T47D (cell line): ENCODE data around the gene RNF44.

Experiments
- DNase-seq, 2 experiments: peaks; one replicate each; pipeline versions ENCODE4 v3.0.0 to v3.0.0-alpha.2; 2011 to 2012; ENCODE audit warnings: low read depth in 1 of 2, low spot score in 1 of 2
- JUND ChIP-seq: IDR thresholded peaks from 2 replicates; pipeline ENCODE4 v1.6.1; 2012; ENCODE audit warnings: low read depth
- in situ Hi-C: cut with HindIII; loops from 2 replicates; pipeline ENCODE4 v1.10.0; 2016; ENCODE audit warnings: low sequenced_read_pairs, low pct_unique_long_range_greater_than_20kb

The RNF44 gene

DNA sequence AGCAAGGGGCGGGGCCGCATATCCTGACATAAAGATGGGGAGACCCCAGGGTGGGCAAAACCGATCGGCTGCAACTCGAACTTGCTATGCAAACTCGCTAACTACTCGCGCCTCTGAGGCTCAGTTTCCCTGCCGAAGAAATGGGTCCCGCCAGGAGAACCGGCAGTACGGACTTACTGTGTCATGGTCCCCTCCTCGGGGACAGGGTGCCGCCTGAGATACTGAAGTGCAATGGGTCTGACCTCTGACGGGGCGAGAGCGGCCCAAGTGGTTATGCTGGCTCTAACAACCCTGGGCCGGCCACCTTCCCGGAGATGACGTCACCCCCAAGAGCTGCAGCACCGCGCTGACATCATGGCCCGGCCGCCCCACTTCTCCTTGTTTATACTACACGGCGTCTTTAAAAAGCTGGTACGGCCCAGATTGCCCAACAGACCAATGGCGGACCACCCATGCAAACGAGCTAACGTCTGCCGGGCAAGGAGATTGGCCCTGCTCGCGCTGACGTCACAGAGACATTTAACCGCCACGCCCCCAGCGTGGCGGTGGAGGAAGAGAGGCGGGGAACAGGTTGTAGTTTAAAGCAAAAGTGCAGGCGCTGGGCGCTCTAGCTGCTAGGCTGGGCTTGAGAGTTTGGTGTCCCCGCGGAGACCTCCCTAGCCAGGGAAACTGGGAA lies 490 bp upstream of the RNF44 start:
- peak; percentile 91 to 99 for DNase-seq
- TF ChIP-seq JUND, result no peak; the same call in 1 of the 2 replicates
- in situ Hi-C loops, result no loop called here

DNA sequence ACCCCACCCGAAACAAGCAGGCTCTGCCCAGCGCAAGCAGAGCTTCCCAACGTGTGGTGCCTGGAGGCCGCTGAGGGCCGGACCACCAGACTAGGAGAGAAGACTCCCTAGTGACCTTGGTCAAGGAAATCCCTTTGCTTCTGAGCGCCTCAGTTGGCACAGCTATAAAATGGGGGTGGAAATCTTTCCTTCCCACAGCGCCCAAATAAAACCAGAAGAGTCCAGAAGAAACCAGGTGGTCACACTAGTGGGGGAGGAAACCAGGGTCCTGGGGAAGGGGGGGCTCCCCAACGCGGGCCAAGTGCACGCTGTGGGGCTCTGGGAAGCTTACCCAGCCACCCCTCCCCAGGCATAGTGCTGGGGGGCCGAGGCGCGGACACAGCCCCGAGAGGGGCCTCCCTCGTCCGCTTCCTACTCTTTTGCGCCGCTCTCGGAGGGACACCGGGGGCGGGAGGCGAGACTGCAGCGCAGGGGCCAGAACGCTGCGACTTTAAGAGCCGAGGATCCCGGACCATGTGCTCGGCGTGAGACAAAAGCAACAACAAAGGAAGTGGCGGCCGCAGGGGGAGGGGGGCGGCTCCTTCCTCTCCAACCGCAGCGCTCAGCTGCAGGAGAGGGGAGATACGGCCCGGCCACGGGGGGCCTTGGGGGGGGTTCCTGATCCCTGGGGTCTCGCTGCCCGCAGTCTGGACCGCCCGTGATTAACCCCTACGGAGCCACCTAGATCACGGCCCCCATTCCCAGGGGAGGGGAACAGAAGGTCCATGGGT lies 885 bp downstream of the RNF44 start:
- in situ Hi-C loops, result no loop called here
- no peak for TF ChIP-seq JUND
- DNase-seq, result peak in 1 of 2 experiments; percentile 79

DNA sequence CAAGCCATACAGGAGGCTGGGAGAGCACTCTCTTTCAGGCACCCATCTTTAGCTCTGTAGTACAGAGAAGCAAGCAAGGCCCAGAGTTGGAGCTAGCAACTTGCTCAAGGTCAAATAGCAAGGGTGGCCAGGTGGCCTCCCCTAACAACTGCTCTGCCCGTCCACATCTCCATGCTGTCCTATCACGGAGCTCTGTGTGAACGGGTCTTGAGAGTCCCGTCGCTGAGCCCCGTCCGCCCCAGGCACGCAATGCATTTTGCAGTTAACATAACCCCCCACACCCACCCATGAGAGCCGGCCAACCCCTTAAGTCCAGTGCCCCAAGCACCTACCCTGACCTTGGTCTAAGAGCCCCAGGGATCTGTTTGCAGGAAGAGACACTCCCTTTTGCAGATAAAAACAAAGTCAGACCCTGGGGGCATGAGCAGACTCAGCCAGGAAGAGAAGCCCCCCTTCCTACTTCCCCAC lies 1.5 kb downstream of the RNF44 start:
- TF ChIP-seq JUND, result no peak
- in situ Hi-C loops, result no loop called here
- DNase-seq, result no peak

DNA sequence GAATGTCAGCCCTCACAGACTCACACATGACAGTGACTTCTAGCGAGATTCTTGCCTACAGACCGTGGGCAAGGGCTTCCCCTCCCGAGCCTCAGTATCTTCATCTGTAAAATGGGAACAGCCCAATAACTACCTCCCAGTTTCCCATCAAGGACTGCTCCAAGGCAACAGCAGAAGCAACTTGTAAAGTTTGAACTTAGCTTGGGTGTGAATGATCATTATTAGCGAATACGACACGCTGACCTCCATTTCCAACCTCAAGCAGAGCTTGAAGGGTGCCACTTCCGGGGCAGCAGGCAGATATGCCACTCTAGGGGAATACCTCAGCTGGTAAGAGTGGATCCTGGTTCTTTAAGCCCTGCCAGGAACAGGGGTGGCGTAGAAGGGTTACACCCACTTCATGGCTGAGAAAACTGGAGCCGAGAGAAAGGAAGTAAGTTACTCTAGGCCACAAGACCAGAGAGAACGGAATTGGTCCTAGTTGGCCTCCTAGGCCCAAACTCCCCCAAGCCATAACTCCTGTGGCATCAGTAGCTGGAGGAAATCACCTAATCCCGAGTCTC lies 2.0 kb downstream of the RNF44 start:
- no peak for TF ChIP-seq JUND
- in situ Hi-C loops, result no loop called here
- no peak for DNase-seq

DNA sequence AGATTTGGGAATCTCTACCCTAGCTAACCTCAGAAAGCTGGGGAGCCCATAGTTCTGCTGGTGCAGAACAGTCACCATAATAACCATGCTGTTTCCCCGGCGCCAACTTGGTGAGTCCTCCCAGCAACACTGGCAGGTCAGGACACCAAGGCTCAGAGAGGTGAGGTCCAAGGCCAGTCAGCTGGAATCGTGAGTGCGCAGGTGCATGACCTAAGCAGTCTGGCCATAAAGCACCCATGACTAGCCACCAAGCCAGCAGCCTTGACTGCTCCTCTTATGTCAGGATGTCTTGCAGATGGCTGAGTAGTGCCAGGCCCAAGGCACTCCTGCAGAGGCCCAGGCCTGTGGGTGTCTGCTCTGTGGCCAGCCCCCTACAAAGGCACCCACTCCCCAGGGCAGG lies 2.6 kb downstream of the RNF44 start:
- TF ChIP-seq JUND, result no peak
- DNase-seq, result no peak
- in situ Hi-C loops, result no loop called here

DNA sequence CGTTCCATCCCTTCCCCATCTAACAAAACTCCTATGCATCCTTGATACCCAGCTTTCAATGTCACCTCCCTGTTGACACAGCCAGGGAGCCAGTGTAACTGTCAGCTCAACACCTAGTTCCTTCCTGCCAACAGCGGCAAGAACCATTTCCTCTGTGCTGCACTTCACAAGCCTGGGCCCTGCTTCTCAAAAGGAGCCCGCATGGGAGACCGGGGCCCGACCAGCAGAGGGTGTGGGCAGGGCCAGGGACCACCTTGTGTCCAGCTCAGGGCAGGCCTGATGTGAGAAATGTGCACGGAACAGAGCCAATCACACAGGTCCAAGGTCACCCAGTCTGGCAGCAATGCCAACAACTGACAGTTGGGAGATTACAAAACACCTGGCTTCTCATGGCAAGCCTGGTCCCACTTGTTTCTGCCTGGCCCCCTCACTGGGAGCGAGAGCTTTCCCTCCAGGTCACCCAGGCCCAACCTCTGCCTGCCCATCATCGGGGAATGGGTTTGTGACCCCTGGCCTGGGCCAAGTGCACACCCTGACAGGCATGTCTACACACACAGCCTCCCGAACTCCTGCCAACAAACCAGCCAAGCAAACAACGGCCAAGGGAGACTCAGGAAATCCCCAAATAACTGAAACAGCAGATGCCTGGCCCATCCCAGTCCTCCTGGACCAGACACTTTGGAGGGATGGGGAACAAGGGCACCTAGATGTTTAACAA lies 3.1 kb downstream of the RNF44 start:
- DNase-seq, result no peak
- in situ Hi-C loops, result no loop called here
- no peak for TF ChIP-seq JUND

DNA sequence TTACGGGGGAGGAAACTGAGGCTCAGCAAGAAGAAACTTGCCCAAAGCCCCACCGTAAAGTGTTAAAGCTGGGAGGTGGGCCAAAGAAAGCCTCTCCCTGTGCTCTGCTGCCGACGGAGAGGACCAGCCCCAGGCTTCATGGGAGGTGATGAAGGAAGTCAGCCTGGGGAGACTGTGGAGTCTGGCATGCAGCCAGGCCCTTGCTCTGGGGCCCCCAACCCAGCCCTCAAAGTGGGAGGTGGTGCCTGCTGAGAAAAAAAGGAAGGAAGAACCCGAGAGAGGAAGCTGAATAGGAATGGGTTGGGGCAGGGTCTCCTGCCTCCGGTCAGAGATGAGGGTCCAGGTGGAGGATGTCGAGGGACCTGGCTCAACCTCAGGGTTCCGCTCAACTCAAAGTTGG lies 3.8 kb downstream of the RNF44 start:
- in situ Hi-C loops, result no loop called here
- no peak for TF ChIP-seq JUND
- DNase-seq, result no peak

DNA sequence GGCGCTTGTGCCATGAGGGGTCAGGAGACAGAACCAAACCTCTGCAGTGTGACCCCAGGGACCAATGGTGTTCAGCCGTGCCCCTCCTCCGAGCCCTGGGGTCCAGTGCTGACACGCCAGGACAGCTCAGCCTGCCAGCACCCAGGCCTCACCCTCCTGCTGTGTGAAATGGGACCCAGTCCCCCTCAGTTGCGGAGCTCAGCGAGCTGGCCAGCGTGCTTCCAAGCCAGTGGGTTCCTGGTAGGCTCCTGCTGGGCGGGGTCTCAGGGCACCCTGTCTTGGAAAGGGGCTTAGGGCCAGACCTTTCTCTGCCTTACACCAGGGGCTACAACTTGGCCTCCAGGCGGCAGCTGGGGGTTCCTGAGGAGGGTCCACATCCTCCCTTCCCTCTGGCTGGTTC lies 4.4 kb downstream of the RNF44 start:
- DNase-seq, result no peak
- in situ Hi-C loops, result no loop called here
- TF ChIP-seq JUND, result no peak

DNA sequence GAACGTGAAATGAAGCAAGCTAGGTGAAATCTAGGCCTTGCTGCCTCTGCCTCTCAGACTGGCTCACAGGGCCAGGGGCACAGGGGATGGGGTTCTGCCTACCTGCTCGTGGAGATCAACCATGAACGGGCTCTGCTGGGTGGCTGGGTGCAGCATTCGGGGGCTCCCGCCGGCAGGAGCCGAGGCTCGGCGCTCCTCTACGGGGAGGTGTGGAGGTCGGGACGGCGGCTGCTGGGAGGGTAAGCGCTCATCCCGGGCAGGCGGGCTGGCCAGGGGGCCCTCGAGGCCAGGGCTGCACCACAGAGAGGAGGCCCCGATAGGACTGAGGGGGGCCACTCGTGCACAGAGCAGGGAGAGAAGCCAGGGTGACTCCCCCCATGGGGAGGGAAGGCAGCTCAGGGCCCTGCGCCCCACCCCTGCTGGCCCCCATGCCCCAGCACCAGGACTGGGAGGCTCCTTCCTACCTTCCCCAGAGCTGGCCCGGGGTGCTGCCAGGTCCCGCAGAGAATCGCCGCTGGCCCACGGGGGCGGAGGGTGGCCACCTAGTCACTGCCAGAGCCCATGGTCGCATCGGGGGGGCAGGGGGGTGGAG lies 5.2 kb downstream of the RNF44 start:
- TF ChIP-seq JUND, result no peak
- DNase-seq, result no peak
- in situ Hi-C loops, result no loop called here

DNA sequence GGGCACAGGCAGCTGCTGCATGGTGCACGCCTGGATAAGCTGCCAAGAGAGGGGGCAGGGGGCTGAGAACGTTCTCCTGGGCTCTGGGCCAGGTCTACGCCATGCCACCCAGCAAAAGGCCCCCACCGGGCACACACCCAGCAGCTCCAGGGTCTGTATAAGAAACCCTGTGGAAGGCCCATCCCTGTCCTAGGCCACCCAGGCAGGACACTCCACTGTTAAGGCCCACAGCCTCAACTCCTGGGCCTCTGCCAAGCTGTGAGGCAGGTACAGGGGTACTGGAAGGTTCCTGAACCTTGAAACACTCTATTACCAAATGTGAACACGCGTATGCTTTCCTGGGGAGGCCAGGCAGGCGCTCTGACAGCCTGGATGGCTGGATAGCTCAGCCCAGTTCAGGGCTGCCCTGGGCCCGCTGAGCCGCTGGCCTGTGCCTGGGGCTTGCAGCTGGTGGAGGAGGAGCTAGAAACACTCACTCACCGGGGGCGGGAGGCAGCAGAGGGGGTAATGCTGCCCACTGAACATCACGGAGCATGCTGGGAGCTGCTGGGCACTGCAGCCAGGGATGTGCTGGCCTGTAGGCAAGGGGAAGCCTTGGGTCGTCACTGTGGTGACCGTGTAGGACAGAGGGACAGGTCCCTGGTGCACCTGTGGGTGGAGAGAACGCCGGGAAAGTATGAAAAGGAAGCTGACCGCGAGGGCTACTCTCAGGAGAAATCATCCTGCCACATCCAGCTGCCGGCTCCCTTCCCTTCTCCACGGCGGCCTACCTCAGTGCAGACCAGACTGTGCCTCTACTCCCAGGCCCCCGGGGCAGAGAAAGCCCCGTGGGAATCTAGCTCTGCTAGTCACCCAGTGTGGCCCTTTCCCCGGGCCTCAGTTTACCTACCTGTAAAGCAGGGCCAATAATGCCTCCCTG lies 6.0 kb downstream of the RNF44 start:
- DNase-seq, result no peak
- in situ Hi-C loops, result no loop called here
- TF ChIP-seq JUND, result no peak

DNA sequence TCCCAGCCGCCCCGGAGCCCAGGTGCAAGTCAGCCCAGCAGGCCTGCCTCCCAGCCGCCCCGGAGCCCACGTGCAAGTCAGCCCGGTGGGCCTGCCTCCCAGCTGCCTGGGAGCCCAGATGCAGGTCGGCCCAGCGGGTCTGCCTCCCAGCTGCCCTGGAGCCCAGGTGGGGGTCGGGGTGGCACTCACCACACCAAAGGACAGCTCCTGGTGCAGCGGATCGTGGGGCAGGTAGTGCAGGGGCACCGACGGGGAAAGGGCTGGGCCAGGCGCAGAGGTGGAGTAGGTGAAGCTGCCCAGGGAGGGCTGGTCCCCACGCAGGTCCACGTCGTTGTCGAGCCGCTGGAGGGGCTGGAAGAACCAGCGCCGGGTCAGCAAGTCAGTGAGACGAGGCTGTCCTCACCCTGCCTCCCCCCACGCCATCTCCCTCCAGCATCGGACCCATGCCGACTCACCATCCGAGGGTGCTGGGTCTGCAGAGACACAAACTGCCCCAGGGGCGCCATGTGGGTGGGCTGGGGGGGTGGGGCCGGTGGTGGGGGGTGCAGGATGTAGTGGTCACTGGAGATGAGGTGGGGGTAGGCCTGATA lies 6.7 kb downstream of the RNF44 start:
- in situ Hi-C loops, result no loop called here
- TF ChIP-seq JUND, result no peak
- no peak for DNase-seq
